Measurements from ENCODE around the gene PPP1R12B.

GRCh38 chr1:202597090-202597761 is 248.7 kb downstream of the PPP1R12B start:
- TF ChIP-seq CTCF (IDR thresholded peaks at IDR 0.05) (no peak), POLR2A (IDR thresholded peaks at IDR 0.05) (no peak)

All from body of pancreas (tissue), 4 donors.